Stomach (tissue), 9 donors: ENCODE measurements around the gene IL21. TPM values are rescaled to one million over a fixed set of nuclear protein-coding genes. Genes with fewer than 3 reads are reported as not detected.

Experiments used
- DNase-seq, 2 donors: peaks; one replicate each; pipeline versions ENCODE4 v3.0.0 to v3.0.0-alpha.2; 2013 to 2019
- H3K27ac ChIP-seq, 5 donors: fragments of 200-600 bp in 4 of 5; sonication (generic) in 4 of 5; one replicate each; pipeline ENCODE4 v1.5.1; 2013 to 2019; ENCODE audit warnings: mild to moderate bottlenecking in 1 of 5, moderate library complexity in 1 of 5
- H3K27me3 ChIP-seq, 3 donors: fragments of 200-600 bp; sonication (generic); one replicate each; pipeline ENCODE4 v1.5.1; 2017 to 2019; ENCODE audit warnings: mixed run types in 1 of 3
- H3K36me3 ChIP-seq, 4 donors: fragments of 200-600 bp; sonication (generic); 1 replicate in 3 of 4; 2 replicates in 1 of 4; pipeline ENCODE4 v1.5.1; 2016 to 2019
- H3K4me1 ChIP-seq, 4 donors: fragments of 200-600 bp; sonication (generic); one replicate each; pipeline ENCODE4 v1.5.1; 2016 to 2019
- H3K4me3 ChIP-seq, 4 donors: fragments of 200-600 bp; sonication (generic) in 3 of 4; one replicate each; pipeline ENCODE4 v1.5.1; 2016 to 2019; ENCODE audit warnings: mild to moderate bottlenecking in 1 of 4
- H3K9me3 ChIP-seq, 4 donors: fragments of 200-600 bp; sonication (generic); one replicate each; pipeline ENCODE4 v1.5.1; 2016 to 2019
- EP300 ChIP-seq: sonication (generic); formaldehyde crosslinking; IDR thresholded peaks from one replicate; pipeline ENCODE4 v1.6.1; 2017; ENCODE audit warnings: antibody characterized with exemption
- POLR2A ChIP-seq, 4 donors: fragments of 450-650 bp; IDR thresholded peaks; one replicate each; pipeline ENCODE4 v1.6.1; 2016; ENCODE audit warnings: antibody characterized with exemption in 4 of 4, control low read depth in 2 of 4, mild to moderate bottlenecking in 1 of 4, moderate library complexity in 1 of 4
- POLR2AphosphoS5 ChIP-seq, 3 donors: sonication (generic); formaldehyde crosslinking; IDR thresholded peaks; one replicate each; pipeline ENCODE4 v1.6.1; 2016; ENCODE audit warnings: antibody characterized with exemption in 3 of 3
- WGBS, 5 donors: extraction: QIAGEN DNeasy Blood & Tissue Kit in 3 of 5; methylation state at CpG; one replicate each; pipeline versions ENCODE4 v1.1.5 to v1.1.7; 2013 to 2018; 5-methylcytosine and 5-hydroxymethylcytosine counted together
- intact Hi-C: fragments of 100-400 bp; cut with DNase I; formaldehyde crosslinking; loops from one replicate; pipeline ENCODE4 v1.15.1; 2023; ENCODE audit warnings: low total_unique reads
- polyA plus RNA-seq, 3 donors: library from polyadenylated mRNA; stranded (reverse); fragments of 200-250 nt; gene quantifications; one replicate each; pipeline ENCODE4 v1.2.3, GENCODE V29; 2013
- total RNA-seq, 5 donors: library from RNA; depleted of rRNA; stranded (reverse); fragments of >200 nt; gene quantifications; one replicate each; pipeline versions ENCODE4 v1.1.0 to v1.2.3, GENCODE V29; 2014 to 2016
- TF ChIP-seq, protein P1 (sequence below), 7 experiments: fragments of 450-650 bp in 4 of 7; fragments of 200-600 bp in 3 of 7; sonication (generic) in 3 of 7; IDR thresholded peaks; one replicate each; pipeline ENCODE4 v1.5.1; 2016 to 2019; ENCODE audit warnings: antibody characterized with exemption in 7 of 7, control low read depth in 2 of 7, mild to moderate bottlenecking in 1 of 7
- donor health status: healthy with polysubstance abuse.
- donor health status: Bipolar disorder and iron deficiency.
- donor health status: healthy.

Gene IL21
- total and polyA plus RNA-seq, 8 donors: not detected

DNA sequence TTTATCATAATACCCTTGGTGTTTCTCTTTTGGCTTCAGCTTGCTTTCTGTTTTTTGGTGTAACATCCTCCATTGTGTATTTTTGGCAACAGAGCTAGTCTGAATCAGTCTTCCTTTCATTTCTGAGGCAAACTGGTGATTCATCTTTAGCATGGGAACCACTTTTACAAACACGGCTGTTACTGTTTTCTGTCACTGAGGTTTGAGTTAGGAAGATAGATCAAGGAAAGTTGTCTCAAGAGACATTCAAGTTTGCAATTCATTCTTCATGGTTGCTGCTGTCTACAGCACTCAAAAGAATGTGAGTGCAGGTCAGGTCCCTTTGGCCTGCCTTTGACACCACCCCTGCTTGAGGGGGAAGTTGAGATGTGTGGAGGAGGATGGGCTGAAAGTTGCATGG is 36.3 kb downstream of the IL21 start:
- peak in 1 of 2 donors; percentile 19 for DNase-seq
- no peaks in the 10 kb centered on the region for H3K36me3 ChIP-seq
- intact Hi-C loops: no loop called here
- H3K27ac ChIP-seq: no peak overlapping the region
- H3K4me1 ChIP-seq: no peaks in the 10 kb centered on the region
- no peak overlapping the region for H3K4me3 ChIP-seq
- TF ChIP-seq POLR2A (IDR thresholded peaks at IDR 0.05) (no peak), POLR2AphosphoS5 (IDR thresholded peaks at IDR 0.05) (no peak), EP300 (no peak)
- TF ChIP-seq, protein P1, sequence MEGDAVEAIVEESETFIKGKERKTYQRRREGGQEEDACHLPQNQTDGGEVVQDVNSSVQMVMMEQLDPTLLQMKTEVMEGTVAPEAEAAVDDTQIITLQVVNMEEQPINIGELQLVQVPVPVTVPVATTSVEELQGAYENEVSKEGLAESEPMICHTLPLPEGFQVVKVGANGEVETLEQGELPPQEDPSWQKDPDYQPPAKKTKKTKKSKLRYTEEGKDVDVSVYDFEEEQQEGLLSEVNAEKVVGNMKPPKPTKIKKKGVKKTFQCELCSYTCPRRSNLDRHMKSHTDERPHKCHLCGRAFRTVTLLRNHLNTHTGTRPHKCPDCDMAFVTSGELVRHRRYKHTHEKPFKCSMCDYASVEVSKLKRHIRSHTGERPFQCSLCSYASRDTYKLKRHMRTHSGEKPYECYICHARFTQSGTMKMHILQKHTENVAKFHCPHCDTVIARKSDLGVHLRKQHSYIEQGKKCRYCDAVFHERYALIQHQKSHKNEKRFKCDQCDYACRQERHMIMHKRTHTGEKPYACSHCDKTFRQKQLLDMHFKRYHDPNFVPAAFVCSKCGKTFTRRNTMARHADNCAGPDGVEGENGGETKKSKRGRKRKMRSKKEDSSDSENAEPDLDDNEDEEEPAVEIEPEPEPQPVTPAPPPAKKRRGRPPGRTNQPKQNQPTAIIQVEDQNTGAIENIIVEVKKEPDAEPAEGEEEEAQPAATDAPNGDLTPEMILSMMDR (IDR thresholded peaks at IDR 0.05): no peak
- no peaks in the 10 kb centered on the region for H3K27me3 ChIP-seq
- 32 to 50% (median 39%) methylated on average over 1 of the region's 1 CpG for WGBS, 5 donors
- no peaks in the 10 kb centered on the region for H3K9me3 ChIP-seq

DNA sequence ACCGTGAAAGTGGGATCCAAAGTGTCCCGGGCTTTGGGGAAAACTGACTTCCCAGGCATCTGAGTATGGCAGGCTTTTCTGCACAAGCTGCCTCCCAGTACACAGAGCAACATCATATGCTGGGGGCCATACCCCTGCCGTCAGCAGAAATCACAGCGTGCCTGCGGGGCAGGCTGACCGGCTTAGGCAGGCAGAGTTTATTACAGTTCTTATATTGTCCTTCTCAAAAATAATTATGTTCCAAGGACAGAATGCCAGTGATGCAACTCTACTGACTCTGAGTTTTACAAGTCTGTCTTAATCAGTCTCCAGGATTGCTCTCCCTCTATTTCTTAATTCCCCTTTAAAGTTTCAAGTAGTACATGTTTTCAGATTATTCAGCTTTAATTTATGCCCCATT is 37.0 kb downstream of the IL21 start:
- TF ChIP-seq POLR2A (IDR thresholded peaks at IDR 0.05) (no peak), POLR2AphosphoS5 (IDR thresholded peaks at IDR 0.05) (no peak), EP300 (no peak)
- TF ChIP-seq, protein P1 (IDR thresholded peaks at IDR 0.05): no peak
- no peak for DNase-seq
- intact Hi-C loops: no loop called here
- Histone ChIP-seq H3K4me1 (no peaks in the 10 kb centered on the region), H3K36me3 (no peaks in the 10 kb centered on the region), H3K9me3 (no peaks in the 10 kb centered on the region), H3K4me3 (no peak overlapping the region), H3K27me3 (no peaks in the 10 kb centered on the region), H3K27ac (no peak overlapping the region)
- WGBS, 5 donors: 68 to 86% (median 83%) methylated on average over 6 of the region's 6 CpGs

DNA sequence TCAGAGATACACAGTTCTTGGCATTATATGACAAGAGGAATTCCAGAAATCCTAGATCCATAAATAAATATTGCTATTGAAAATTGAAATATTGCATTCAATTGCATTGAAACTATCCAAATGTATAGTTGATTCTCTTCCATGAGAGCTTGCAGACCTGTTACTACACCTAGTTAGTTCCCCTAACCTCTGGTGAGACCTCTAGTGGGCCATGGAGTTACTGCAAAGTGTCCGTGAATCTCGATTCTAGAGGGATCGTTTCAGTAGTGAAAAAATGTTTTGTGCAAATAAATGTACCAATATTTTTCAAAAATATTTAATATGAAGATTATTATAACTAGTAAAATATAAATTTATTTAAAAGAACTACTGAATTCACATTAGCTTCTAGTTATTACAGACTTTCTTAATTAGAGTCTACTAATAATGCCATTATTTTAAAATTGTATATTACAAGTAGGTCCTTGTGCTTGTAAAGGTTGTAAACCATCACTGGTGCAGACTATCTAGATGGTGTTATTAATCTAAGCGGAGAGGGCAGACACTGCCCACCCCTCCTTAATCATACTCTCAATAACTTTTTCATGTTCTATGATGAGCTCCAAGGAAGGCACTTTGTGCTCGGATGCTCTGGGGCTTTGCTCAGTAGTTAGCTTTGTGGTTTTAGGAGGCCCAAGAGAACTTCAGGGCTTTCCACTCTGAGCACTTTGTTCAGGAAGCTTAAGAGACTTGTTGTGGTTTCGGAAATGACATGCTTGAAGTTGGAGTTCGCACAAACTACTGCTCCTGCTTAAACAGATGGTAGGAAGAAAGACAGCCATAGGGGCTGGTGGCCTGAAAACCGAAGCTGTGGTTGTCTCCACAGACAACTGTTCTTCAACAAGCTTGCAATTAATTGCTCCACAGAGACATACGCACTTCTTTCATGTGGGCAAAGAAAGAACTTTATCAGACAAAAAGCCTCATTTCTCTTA is 42.8 kb downstream of the IL21 start:
- H3K27me3 ChIP-seq: no peaks in the 10 kb centered on the region
- 44 to 58% (median 51%) methylated on average over 9 of the region's 9 CpGs for WGBS, 5 donors
- DNase-seq: peak; percentile 37 to 55
- no peak overlapping the region for H3K27ac ChIP-seq
- H3K9me3 ChIP-seq: no peaks in the 10 kb centered on the region
- TF ChIP-seq, protein P1 (IDR thresholded peaks at IDR 0.05): peak in 5 of 7 experiments; percentile 25 to 48 (median 41)
- TF ChIP-seq POLR2AphosphoS5 (IDR thresholded peaks at IDR 0.05): no peak
- intact Hi-C loops: no loop called here
- H3K36me3 ChIP-seq: no peaks in the 10 kb centered on the region
- H3K4me1 ChIP-seq: no peaks in the 10 kb centered on the region
- no peak overlapping the region for H3K4me3 ChIP-seq

DNA sequence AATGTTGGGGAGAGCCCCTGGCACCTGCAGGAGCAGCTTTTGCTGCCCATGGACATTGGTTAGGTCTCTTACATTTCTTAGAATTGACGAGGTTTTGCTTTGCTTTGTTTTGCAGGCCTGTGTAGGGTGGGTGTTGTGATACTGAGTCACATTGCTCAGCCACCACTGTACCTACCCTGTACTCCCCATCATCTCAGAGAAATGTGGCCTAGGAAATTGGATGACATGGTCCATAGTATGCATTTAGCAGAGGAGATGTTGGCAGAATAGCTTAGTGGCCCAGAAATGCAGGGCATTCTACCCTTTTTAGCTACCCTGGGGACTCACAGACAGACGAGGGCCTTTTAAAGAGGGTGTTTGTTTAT is 43.7 kb downstream of the IL21 start:
- Histone ChIP-seq H3K9me3 (no peaks in the 10 kb centered on the region), H3K4me1 (no peaks in the 10 kb centered on the region), H3K36me3 (no peaks in the 10 kb centered on the region), H3K27me3 (no peaks in the 10 kb centered on the region), H3K27ac (no peak overlapping the region), H3K4me3 (no peak overlapping the region)
- intact Hi-C loops: no loop called here
- DNase-seq: no peak
- 42 to 66% (median 47%) methylated on average over 2 of the region's 2 CpGs for WGBS, 5 donors
- TF ChIP-seq, protein P1 (IDR thresholded peaks at IDR 0.05): no peak
- TF ChIP-seq EP300 (no peak), POLR2A (IDR thresholded peaks at IDR 0.05) (no peak), POLR2AphosphoS5 (IDR thresholded peaks at IDR 0.05) (no peak)
